ENCODE results near the gene C1orf50. TPM values are rescaled to one million over a fixed set of nuclear protein-coding genes. Genes with fewer than 3 reads are reported as not detected.
A peak's percentile ranks its signal among the peaks of the same experiment; 100 is the strongest.

The C1orf50 gene
- total and polyA plus RNA-seq, 12 donors = 4.7 to 10.7 (median 7.8) TPM

DNA sequence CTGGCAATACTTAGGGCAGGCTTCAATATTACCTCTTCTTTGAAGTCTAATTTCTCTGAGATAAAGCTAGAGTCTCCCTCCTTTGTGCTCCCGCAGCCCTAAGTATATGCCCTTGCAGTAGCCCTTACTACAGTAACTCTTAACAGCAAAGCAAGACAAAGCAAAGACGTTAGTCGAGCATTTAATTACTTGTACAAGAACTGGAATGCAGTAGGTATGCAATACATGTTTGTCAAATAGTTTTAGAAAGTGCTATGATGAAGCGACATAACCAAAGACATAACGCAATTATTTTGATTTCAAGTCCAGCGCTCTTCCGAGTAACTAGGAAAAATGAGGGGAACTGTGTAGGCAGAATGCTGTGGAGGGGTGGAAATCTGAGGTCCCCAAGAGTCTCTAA, 1.8 kb upstream of the C1orf50 start:
- DNase-seq = no peak
- no peaks in the 10 kb centered on the region for H3K27me3 ChIP-seq
- H3K4me1 ChIP-seq = peaks cover 7 to 50% (median 36%) of the 10 kb centered on the region in 9 donors
- H3K27ac ChIP-seq = peak overlapping the region in 8 of 10 donors; percentile 89 to 98 (median 95)
- intact Hi-C loops (cut with DNase I) = loop anchor here in 1 of 10 donors (10.0 kb wide), 1 partner anchor 160 kb away; no protein-coding TSS in a partner anchor
- peaks cover 0 to 33% (median 9%) of the 10 kb centered on the region in 9 donors for H3K36me3 ChIP-seq
- TF ChIP-seq, protein P1, sequence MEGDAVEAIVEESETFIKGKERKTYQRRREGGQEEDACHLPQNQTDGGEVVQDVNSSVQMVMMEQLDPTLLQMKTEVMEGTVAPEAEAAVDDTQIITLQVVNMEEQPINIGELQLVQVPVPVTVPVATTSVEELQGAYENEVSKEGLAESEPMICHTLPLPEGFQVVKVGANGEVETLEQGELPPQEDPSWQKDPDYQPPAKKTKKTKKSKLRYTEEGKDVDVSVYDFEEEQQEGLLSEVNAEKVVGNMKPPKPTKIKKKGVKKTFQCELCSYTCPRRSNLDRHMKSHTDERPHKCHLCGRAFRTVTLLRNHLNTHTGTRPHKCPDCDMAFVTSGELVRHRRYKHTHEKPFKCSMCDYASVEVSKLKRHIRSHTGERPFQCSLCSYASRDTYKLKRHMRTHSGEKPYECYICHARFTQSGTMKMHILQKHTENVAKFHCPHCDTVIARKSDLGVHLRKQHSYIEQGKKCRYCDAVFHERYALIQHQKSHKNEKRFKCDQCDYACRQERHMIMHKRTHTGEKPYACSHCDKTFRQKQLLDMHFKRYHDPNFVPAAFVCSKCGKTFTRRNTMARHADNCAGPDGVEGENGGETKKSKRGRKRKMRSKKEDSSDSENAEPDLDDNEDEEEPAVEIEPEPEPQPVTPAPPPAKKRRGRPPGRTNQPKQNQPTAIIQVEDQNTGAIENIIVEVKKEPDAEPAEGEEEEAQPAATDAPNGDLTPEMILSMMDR (IDR thresholded peaks at IDR 0.05) = no peak
- WGBS, 2 donors = 15 to 19% methylated on average over 7 of the region's 7 CpGs
- no peaks in the 10 kb centered on the region for H3K9me3 ChIP-seq
- peak overlapping the region; percentile 73 to 99 (median 93) for H3K4me3 ChIP-seq
- no peak for ATAC-seq

DNA sequence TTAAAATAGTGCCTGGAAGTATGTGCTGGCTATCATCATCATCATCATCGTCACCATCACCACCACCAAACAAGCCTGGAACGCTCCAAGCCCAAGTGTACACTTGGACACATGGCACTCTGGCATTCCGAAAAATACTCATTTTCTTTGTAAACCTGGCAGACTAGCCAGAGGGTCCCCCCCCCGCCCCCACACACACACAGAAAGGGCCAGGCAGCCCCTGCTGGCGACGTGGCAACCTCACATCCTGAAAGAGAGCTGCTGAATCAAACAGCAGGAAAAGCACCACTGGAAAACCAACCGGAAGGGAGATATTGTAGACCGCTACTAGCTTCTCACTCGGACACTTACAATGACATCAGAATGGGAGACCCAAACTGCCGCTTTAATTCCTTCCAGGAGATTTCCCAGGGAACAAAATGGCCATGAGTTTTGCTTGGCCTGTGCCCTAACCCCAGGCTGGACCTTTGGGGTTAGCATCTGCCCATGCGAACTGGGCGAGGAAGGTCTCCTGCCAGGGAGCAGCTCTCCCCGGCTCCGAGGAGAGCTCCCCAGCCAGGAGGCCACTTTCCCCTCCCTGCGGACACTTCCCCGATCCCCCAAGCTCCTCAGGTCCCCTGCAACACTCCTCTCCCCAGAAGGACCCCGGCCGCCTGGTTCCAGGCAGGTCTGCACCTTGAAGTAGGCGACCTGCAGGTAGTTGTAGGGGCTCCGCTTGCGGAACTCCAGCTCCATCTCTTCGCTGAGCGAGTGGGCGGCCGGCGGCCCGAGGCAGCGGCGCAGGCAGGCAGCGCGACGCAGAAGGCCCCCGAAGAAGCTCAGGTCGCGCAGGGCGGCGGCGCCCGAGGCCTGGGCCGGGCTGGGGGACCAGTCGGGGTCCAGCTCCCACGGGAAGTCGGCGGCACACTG, 963 bp upstream of the C1orf50 start:
- intact Hi-C loops (cut with DNase I) = loop anchor here in 3 of 10 donors (2.0 to 10.0 kb wide), 3 partner anchors 51 to 159 kb away; partner anchors contain the start of genes ERMAP (in 2 of the 3), SVBP (in 2 of the 3) and ZNF691 (in 1 of the 3)
- WGBS, 2 donors = 1% methylated on average over 43 to 44 of the region's 44 CpGs
- Histone ChIP-seq H3K9me3 (no peaks in the 10 kb centered on the region), H3K27me3 (no peaks in the 10 kb centered on the region), H3K4me3 (peak overlapping the region; percentile 73 to 99 (median 93)), H3K27ac (peak overlapping the region; percentile 67 to 98 (median 94)), H3K36me3 (peaks cover 0 to 25% (median 8%) of the 10 kb centered on the region in 9 donors), H3K4me1 (peaks cover 7 to 50% (median 36%) of the 10 kb centered on the region in 9 donors)
- DNase-seq (peak; percentile 23 to 42), ATAC-seq (peak in 6 of 8 donors; percentile 1 to 21 (median 10))
- TF ChIP-seq, protein P1 (IDR thresholded peaks at IDR 0.05) = peak in 7 of 9 donors; percentile 30 to 56 (median 43)

DNA sequence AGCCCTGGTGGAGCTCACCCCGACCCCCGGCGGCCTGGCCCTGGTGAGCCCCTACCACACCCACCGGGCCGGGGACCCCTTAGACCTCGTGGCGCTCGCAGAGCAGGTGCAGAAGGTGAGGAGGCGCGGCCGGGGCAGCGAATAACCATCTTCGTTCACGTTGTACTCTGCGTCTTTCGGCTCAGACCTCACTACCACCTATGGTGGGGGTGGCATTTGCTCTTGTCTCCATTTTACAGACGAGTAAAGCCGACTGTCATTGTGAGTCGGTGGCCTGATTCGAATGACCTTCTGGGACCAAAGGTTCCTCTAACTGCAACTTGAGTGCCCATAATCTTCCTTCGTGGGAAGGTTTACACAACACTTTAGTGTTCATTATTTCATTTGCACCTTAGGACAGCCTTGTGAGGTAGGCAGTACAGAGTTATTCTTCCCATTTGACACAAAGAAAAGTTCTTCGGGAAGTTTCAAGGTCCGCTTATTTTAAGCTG, 506 bp downstream of the C1orf50 start:
- Histone ChIP-seq H3K9me3 (no peaks in the 10 kb centered on the region), H3K36me3 (peaks cover 0 to 18% (median under 1%) of the 10 kb centered on the region in 9 donors), H3K4me3 (peak overlapping the region; percentile 73 to 99 (median 93)), H3K27me3 (no peaks in the 10 kb centered on the region), H3K27ac (peak overlapping the region; percentile 62 to 98 (median 94)), H3K4me1 (peaks cover 7 to 52% (median 36%) of the 10 kb centered on the region in 9 donors)
- TF ChIP-seq, protein P1 (IDR thresholded peaks at IDR 0.05) = no peak
- DNase-seq = no peak
- intact Hi-C loops (cut with DNase I) = loop anchor here in 3 of 10 donors (1.0 to 10.0 kb wide), 4 partner anchors 49 to 157 kb away; partner anchors contain the start of genes ERMAP (in 2 of the 3), SVBP (in 2 of the 3) and ZNF691 (in 2 of the 3)
- ATAC-seq = peak in 6 of 8 donors; percentile 4 to 67 (median 19)
- WGBS, 2 donors = 2% methylated on average over 23 of the region's 23 CpGs

DNA sequence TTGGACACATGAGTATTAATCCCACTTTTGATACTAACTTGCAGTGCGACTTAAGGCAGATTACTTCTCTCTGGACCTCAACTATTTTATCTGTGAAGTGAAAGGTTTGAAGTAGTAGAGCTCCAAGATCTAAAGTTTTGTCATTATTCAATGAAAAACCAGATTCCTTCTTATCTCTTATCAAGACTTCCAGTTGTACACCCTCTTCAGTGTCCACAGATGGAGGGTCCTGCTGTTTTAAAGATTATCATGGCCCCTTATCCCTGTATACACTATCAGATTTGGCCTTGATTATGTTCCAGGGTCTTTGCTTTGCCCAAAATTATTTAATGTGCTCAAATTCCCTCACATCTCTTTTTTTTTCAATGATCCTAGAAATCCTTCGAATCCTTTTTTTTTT, 1.1 kb downstream of the C1orf50 start:
- WGBS, 2 donors = 75 to 79% methylated on average over 2 of the region's 2 CpGs
- H3K27ac ChIP-seq = peak overlapping the region in 1 of 10 donors; percentile 98

More for the DNA sequence above, 1.1 kb downstream of the C1orf50 start:
- Histone ChIP-seq H3K4me3 (peak overlapping the region in 9 of 10 donors; percentile 73 to 99 (median 93)), H3K36me3 (peaks cover 0 to 20% (median 0%) of the 10 kb centered on the region in 9 donors), H3K9me3 (no peaks in the 10 kb centered on the region), H3K4me1 (peaks cover 7 to 52% (median 36%) of the 10 kb centered on the region in 9 donors), H3K27me3 (no peaks in the 10 kb centered on the region)
- TF ChIP-seq, protein P1 (IDR thresholded peaks at IDR 0.05) = no peak
- DNase-seq (no peak), ATAC-seq (no peak)
- intact Hi-C loops (cut with DNase I) = loop anchor here in 1 of 10 donors (10.0 kb wide), 1 partner anchor 157 kb away; no protein-coding TSS in a partner anchor

Measured in heart right ventricle (tissue), 16 donors.